GM19025 (cell line): Measurements from ENCODE around the gene IKBKG.
A peak's percentile ranks its signal among the peaks of the same experiment; 100 is the strongest.
"Not testable (repeated sequence)": the region's sequence is repeated elsewhere in the genome, so short reads cannot be mapped to it uniquely, and the experiment has no call there.

Source experiments
- ATAC-seq: cut with Tn5 transposase; IDR thresholded peaks from one replicate; pipeline ENCODE4 v1.9.1; 2021; ENCODE audit warnings: mild to moderate bottlenecking, low read depth, moderate library complexity; ENCODE audit not compliant: unreplicated experiment

Gene IKBKG

DNA sequence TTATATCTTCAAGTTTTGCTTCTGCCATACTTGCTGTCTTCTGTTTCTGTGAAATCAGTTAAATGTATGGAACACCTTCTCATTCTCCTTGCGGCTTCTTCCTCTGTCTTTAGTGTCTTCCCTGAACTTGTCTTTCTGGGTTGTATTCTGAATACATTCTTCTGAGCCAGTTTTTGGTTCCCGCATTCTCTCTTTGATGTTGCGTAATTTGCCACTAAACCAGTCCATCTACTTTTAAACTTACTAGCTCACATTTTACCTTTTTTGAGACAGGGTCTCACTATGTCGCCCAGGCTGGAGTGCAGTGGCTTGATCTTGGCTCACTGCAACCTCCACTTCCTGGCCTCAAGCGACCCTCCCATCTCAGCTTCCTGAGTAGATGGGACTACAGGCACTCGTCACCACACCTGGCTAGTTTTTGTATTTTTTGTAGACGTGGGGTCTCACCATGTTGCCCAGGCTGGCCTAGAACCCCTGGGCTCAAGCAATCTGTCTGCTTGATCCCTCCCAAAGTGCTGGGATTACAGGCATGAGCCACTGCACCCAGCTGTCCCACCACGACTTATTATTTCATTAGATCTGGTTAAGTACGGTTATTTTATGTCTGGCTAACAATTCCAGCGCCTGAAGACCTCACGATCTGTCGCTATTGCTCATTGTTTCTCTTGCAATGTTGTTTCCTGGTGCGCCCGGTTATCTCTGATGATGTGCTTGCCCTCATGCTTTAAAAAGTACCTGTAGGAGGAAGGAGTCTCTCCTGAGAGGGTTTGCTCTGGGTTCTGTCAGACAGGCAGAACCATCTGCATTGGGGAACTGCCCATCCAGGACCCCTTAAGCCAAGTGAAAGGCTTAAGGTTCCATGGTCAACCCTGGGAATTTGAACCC is 21.6 kb upstream of the IKBKG start:
- ATAC-seq = no peak

DNA sequence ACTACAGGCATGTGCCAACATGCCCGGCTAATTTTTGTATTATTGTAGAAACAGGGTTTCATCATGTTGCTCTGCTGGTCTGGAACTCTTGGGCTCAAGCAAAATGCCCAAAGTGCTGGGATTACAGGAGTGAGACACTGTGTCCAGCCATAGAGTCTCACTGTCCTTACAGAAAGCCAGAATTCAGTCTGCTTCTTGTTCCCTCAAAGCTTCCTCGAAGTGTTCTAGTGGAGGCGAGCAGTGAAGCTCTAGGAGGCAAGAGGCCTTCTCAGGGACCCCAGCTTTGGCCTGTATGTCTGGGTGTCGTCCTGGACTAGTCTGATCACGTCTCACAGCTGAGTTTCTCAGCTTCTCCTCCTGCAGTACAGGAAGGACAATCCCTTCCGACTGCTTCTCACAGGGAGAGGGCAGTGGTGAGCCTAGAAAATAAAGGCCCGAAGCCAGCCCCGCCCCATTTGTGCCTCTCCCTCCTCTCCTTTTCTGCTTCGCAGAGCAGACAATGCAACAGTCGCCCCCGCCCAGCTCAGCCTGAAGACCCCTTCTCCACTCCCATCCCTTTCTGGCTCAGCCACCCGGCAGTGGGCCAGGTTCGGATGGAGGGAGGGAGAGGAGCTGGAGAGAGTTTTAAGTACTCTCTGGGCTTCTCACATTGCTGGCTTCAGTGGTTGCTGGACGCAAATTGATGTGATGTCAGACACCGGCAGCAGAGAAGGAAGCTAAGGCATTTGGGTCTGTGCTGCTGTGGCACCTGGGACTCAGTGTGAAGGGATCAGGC is 20.3 kb upstream of the IKBKG start:
- ATAC-seq = peak; percentile 66

DNA sequence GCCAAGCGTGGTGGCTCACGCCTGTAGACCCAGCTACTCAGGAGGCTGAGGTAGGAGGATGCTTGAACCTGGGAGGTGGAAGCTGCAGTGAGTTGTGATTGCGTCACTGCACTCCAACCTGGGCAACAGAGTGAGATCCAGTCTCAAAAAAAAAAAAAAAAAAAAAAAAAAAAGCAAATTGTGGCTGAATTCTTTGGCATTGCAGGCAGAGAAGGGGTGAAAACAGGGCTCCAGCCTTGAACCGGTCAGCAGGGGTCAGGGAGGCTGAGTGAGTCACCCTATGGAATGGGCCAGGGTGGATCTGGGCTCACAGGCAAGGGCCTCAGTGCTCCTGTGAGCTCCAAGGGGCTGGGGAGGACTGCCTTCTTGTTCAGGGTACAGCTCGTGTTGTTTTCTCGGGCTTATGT is 18.2 kb upstream of the IKBKG start:
- no peak for ATAC-seq

DNA sequence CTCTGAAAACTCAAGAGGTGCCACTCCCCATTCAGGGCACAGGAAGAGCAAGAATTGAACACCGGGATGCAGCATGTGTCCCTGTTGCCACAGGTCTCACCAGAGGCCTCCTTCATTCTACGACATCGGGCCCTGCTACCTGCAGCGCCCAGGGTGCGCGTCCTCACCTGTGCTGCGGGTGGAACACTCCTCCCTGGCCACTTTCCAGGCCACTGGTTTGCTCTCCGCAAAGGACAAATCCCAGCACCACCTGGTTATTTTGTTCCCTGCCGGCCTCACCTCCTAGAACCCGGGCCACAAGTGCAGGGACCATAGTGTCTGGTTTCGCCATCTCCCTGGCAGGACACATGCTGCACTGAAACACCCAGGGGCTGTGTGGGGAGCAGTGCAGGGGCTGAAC is 17.1 kb upstream of the IKBKG start:
- no peak for ATAC-seq

DNA sequence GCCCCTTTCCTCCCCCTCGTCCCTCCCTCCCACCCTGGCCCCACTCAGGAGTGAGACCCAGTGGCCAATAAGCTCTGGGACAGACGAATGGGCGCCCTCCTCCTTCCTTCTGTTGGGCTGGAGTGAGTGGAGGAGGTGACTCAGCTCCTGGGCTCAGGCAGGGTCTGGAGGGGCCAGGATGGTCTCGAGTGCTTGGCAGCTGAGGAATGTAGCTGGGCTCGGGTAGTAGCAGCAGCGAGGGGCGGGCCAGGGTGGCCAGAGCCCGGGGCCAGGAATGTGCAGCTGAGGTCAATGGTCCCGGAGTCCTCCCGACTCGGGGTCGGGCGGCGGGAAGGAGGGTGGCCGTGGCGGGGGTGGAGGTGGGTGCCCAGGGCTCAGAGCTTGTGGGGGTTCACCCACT is 15.8 kb upstream of the IKBKG start:
- ATAC-seq = no peak

- ATAC-seq = no peak
These were observed 14.7 kb upstream of the IKBKG start for GRCh38 chrX:154532690-154533089.

GRCh38 chrX:154534526-154535322 is 12.7 kb upstream of the IKBKG start:
- ATAC-seq = peak; percentile 49

DNA sequence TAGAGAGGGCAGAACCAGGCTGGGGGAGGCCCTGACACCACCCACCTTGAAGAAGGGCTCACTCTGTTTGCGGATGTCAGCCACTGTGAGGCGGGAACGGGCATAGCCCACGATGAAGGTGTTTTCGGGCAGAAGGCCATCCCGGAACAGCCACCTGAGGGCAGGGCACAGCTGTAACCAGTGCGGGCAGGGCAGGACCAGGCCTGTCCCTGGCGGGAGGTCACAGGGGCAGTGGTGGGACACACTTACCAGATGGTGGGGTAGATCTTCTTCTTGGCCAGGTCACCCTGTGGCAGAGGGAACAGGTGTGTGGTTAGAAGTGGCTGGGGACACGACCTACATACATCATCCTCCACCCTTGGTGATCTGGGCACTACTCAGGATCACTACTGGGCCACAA is 11.5 kb upstream of the IKBKG start:
- no peak for ATAC-seq

DNA sequence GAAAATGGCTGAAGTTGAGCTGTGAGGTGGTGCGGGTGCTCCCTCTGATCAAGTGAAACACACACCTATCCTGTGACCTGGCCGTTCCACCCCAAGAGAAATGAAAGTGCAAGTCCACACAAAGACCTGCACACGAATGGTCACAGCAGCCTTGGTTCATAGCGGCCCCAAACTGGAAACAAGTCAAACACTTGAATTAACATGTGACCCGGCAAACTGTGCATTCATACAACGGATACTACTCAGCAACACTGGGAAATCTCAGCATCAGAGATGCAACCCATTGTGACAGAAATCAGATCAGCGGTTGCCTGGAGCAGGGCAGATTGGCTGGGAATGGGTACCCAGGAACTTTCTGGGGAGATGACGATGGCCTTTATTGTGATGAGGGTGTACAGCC is 8.3 kb upstream of the IKBKG start:
- no peak for ATAC-seq

GRCh38 chrX:154540365-154540764 is 7.1 kb upstream of the IKBKG start:
- not testable (repeated sequence) for ATAC-seq

- no peak for ATAC-seq
These were observed 6.4 kb upstream of the IKBKG start for GRCh38 chrX:154540897-154541535.

- ATAC-seq = no peak
These were observed 5.9 kb upstream of the IKBKG start for GRCh38 chrX:154541589-154541895.

DNA sequence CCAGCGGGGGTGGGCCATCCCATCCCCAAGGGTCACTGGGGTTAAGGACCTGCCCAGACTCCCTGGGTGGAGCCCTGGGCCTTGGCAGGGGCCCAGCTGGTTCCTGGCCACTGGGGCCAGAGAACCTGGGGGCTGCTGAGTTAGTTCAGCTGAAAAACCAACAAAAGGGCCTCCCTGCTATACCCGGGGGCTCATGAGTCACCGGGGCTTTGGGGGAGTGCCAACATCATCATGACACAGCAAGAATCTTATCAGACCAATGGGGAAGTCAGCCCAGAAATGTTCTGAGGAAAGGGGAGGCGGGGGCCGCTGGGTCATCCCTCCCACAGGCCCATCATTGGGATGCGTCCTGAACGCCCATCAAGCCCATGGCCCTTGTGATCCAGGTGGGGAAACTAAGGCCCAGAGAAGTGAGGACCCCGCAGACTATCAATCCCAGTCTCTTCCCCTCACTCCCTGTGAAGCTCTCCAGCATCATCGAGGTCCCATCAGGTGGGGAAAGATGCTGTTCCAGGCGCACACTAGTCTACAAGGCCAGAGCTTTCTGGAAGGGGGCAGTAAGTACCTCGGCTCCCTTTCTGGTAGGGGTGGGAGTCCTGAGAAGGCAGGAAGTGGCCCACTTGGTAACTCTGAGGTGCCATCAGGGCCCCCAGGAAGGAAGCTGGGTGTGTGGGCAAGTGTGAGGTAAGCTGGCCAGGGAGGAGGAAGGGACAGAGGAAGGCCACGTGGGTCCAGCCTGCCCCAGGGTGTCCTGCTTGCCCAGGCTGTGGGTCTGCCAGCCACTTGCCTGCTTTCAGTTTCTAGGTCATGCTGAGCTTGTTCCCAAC is 5.3 kb upstream of the IKBKG start:
- ATAC-seq = no peak

DNA sequence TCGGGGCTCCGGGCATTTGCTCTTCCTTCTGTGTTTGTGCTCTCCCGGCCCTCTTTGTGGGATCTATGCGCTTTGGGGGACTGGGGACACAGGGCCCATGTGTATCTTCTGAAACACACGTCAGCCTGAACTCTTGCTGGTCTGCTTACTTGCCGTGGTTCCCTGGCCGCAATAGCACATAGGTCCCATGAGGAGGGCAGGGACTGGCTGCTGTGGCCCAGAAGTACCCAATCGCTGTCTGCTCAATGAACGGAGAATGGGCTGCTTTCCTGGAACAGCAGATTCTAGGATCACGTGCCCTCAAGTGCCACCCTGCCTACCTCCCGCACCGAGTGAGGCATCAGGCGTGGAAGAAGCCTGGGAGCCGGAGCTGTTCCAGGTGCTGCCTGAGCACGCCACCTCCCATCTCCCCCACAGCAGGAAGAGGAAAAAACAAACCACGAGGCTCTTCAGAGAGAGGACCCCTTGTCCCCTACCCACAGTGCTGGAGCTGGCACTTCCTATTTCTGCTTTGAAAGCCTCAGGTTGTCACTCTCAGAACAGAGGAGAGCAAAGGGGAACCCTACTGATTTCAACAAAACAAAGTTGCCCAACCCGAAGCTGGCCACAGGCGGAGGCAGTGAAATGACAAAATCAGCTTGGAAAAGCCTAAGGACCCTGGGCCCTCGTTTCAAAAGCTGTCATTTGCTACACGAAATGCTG is 4.5 kb upstream of the IKBKG start:
- no peak for ATAC-seq

GRCh38 chrX:154545673-154546274 is 1.6 kb upstream of the IKBKG start:
- ATAC-seq = no peak

- ATAC-seq = peak; percentile 45
These were observed 821 bp upstream of the IKBKG start, which contains the start of gene G6PD for GRCh38 chrX:154546354-154547244. Gene G6PD (minus strand): TSS chrX:154546846. CDS start chrX:154546155, 691 bp downstream.

DNA sequence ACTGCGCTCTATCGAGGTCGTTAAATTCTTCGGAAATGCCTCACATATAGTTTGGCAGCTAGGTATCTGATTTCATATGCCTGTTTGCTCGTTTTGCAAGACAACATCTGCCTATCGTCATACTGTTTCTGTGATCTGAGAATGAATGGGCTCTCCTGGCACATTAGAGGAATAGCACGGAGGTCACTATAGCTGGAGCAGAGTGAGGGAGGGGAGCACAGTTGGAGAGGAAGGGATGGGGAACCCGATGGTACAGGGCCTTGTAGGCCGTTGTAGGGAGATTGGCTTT is 552 bp downstream of the IKBKG start:
- ATAC-seq = no peak

- no peak for ATAC-seq
These were observed 2.3 kb downstream of the IKBKG start for GRCh38 chrX:154549766-154550165.
